ENCODE results near the gene GNG14. TPM values are rescaled to one million over a fixed set of nuclear protein-coding genes. Genes with fewer than 3 reads are reported as not detected.

The GNG14 gene
- total and polyA plus RNA-seq, 10 of the 15 experiments (the other 5 are each of a cell fraction or from before 2014, with no cell fraction given): not detected

- POLR2A ChIA-PET: no interaction called here
- DNase-seq (ENCODE audit: low read depth, low spot score) (no peak), ATAC-seq (no peak), FAIRE-seq (no peak)
- intact Hi-C loops (cut with micrococcal nuclease; ENCODE audit: unreplicated experiment): no loop called here
- RAD21 ChIA-PET (ENCODE audit: unreplicated experiment): no interaction called here
- Histone ChIP-seq H3K4me1 (ENCODE audit: control insufficient read depth, insufficient read depth, low read length) (no peaks in the 10 kb centered on the region), H3K9ac (ENCODE audit: control insufficient read depth, insufficient read depth, low read length) (no peak overlapping the region), H3K79me2 (ENCODE audit: control insufficient read depth, insufficient read depth, low read length) (no peaks in the 10 kb centered on the region), H3K9me3 (replicated peaks; ENCODE audit: control insufficient read depth, insufficient read depth, low read length) (no peaks in the 10 kb centered on the region; the same call in 2 of the 3 replicates), H3K27ac (ENCODE audit: control insufficient read depth, insufficient read depth) (no peak overlapping the region), H3K4me2 (ENCODE audit: control insufficient read depth, insufficient read depth) (no peak overlapping the region), H2AFZ (ENCODE audit: control insufficient read depth, low read depth, low read length) (no peak overlapping the region), H3K4me3 (no peak overlapping the region), H3K27me3 (replicated peaks in 1 of 2; ENCODE audit: control insufficient read depth in 2 of 2, insufficient read depth in 2 of 2, low read length in 1 of 2) (no peaks in the 10 kb centered on the region), H3K36me3 (ENCODE audit: control insufficient read depth in 2 of 2, insufficient read depth in 2 of 2, low read length in 1 of 2) (peaks cover 6 to 11% of the 10 kb centered on the region in 2 experiments; a peak in 3 of 4 replicates), H4K20me1 (ENCODE audit: control insufficient read depth, insufficient read depth) (no peaks in the 10 kb centered on the region)
- SMC1A ChIA-PET (ENCODE audit: uncharacterized antibody, unreplicated experiment): no interaction called here
- CTCF ChIA-PET: no interaction called here
- in situ Hi-C loops (cut with MboI): no loop called here
- TF ChIP-seq IKZF1 (conservative IDR thresholded peaks at IDR 0.05) (no peak), ZNF592 (IDR thresholded peaks at IDR 0.05) (no peak), ZSCAN29 (IDR thresholded peaks at IDR 0.05) (no peak), MYC (IDR thresholded peaks at IDR 0.05; ENCODE audit: insufficient read depth, insufficient read length, insufficient replicate concordance, low read length, severe bottlenecking) (no peak)
- TF ChIP-seq, protein P1, sequence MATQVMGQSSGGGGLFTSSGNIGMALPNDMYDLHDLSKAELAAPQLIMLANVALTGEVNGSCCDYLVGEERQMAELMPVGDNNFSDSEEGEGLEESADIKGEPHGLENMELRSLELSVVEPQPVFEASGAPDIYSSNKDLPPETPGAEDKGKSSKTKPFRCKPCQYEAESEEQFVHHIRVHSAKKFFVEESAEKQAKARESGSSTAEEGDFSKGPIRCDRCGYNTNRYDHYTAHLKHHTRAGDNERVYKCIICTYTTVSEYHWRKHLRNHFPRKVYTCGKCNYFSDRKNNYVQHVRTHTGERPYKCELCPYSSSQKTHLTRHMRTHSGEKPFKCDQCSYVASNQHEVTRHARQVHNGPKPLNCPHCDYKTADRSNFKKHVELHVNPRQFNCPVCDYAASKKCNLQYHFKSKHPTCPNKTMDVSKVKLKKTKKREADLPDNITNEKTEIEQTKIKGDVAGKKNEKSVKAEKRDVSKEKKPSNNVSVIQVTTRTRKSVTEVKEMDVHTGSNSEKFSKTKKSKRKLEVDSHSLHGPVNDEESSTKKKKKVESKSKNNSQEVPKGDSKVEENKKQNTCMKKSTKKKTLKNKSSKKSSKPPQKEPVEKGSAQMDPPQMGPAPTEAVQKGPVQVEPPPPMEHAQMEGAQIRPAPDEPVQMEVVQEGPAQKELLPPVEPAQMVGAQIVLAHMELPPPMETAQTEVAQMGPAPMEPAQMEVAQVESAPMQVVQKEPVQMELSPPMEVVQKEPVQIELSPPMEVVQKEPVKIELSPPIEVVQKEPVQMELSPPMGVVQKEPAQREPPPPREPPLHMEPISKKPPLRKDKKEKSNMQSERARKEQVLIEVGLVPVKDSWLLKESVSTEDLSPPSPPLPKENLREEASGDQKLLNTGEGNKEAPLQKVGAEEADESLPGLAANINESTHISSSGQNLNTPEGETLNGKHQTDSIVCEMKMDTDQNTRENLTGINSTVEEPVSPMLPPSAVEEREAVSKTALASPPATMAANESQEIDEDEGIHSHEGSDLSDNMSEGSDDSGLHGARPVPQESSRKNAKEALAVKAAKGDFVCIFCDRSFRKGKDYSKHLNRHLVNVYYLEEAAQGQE (IDR thresholded peaks at IDR 0.05; ENCODE audit: low read depth, low read length): no peak
- TF ChIP-seq, protein P2, sequence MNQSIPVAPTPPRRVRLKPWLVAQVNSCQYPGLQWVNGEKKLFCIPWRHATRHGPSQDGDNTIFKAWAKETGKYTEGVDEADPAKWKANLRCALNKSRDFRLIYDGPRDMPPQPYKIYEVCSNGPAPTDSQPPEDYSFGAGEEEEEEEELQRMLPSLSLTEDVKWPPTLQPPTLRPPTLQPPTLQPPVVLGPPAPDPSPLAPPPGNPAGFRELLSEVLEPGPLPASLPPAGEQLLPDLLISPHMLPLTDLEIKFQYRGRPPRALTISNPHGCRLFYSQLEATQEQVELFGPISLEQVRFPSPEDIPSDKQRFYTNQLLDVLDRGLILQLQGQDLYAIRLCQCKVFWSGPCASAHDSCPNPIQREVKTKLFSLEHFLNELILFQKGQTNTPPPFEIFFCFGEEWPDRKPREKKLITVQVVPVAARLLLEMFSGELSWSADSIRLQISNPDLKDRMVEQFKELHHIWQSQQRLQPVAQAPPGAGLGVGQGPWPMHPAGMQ (IDR thresholded peaks at IDR 0.05; ENCODE audit: borderline replicate concordance): no peak
- no TSS peak for BruUV-seq (replicated peaks)
- WGBS (ENCODE audit: insufficient coverage, insufficient replicate concordance, low lambda C conversion rate, missing lambda C conversion rate): 98% methylated on average over 10 of the region's 10 CpGs
These were observed 37.9 kb upstream of the GNG14 start for GRCh38 chr19:12649941-12650340.
